Breast epithelium (tissue), 3 donors: ENCODE results near the gene CNTN1.

ENCODE experiments used
- POLR2A ChIP-seq: fragments of 450-650 bp; IDR thresholded peaks from one replicate; pipeline ENCODE4 v1.6.1; 2016; ENCODE audit warnings: antibody characterized with exemption, mild to moderate bottlenecking, moderate library complexity
- POLR2AphosphoS5 ChIP-seq, 3 donors: sonication (generic); formaldehyde crosslinking; IDR thresholded peaks; one replicate each; pipeline ENCODE4 v1.6.1; 2017; ENCODE audit warnings: antibody characterized with exemption in 3 of 3
- TF ChIP-seq, protein P1 (sequence below), 3 donors: fragments of 450-650 bp; IDR thresholded peaks; one replicate each; pipeline ENCODE4 v1.5.1; 2016 to 2017; ENCODE audit warnings: antibody characterized with exemption in 3 of 3, mild to moderate bottlenecking in 3 of 3, moderate library complexity in 3 of 3

DNA sequence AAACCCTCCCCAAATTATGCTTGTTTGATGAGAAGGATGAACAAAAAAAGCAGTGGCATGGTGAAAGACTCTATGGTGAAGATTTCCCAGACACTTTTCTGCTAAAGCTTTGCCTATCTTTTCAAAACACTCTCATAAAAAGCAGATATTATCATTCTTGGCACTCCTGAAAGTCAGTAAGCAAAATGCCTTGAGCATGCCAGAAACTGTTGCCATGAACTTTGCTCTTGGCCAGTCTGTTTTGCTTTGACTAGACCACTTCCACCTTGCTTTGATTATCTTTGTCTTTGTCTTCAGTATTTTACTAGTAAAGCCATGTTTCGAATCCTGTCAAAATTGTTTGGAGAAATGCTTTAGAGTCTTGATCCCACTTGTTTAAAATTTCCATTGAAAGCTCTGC is 110.4 kb downstream of the CNTN1 start:
- TF ChIP-seq, protein P1, sequence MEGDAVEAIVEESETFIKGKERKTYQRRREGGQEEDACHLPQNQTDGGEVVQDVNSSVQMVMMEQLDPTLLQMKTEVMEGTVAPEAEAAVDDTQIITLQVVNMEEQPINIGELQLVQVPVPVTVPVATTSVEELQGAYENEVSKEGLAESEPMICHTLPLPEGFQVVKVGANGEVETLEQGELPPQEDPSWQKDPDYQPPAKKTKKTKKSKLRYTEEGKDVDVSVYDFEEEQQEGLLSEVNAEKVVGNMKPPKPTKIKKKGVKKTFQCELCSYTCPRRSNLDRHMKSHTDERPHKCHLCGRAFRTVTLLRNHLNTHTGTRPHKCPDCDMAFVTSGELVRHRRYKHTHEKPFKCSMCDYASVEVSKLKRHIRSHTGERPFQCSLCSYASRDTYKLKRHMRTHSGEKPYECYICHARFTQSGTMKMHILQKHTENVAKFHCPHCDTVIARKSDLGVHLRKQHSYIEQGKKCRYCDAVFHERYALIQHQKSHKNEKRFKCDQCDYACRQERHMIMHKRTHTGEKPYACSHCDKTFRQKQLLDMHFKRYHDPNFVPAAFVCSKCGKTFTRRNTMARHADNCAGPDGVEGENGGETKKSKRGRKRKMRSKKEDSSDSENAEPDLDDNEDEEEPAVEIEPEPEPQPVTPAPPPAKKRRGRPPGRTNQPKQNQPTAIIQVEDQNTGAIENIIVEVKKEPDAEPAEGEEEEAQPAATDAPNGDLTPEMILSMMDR (IDR thresholded peaks at IDR 0.05) = no peak
- TF ChIP-seq POLR2A (no peak), POLR2AphosphoS5 (IDR thresholded peaks at IDR 0.05) (no peak)
